GM21528 (cell line): ENCODE results near the gene GRP.

Experiments
- ATAC-seq: cut with Tn5 transposase; IDR thresholded peaks from one replicate; pipeline ENCODE4 v1.9.1; 2021; ENCODE audit warnings: mild to moderate bottlenecking, moderate library complexity; ENCODE audit not compliant: unreplicated experiment, low FRiP score

The GRP gene

GRCh38 chr18:59266886-59267502, 47.0 kb downstream of the GRP start:
- no peak for ATAC-seq

- ATAC-seq = no peak
Observed at GRCh38 chr18:59267503-59268126, 47.7 kb downstream of the GRP start.

GRCh38 chr18:59268127-59268720, 48.3 kb downstream of the GRP start:
- no peak for ATAC-seq

- no peak for ATAC-seq
Observed at GRCh38 chr18:59268721-59269562, 49.0 kb downstream of the GRP start.

- no peak for ATAC-seq
Observed at GRCh38 chr18:59269563-59270119, 49.7 kb downstream of the GRP start.

- no peak for ATAC-seq
Observed at GRCh38 chr18:59270689-59271257, 50.8 kb downstream of the GRP start.

- ATAC-seq = no peak
Observed at GRCh38 chr18:59271606-59272220, 51.8 kb downstream of the GRP start.

GRCh38 chr18:59272221-59272888, 52.4 kb downstream of the GRP start:
- no peak for ATAC-seq

- ATAC-seq = no peak
Observed at GRCh38 chr18:59272891-59273758, 53.2 kb downstream of the GRP start, which contains the start of gene RAX. Gene RAX, minus strand, starts transcription at chr18:59273454. Its CDS starts 248 bp downstream, at chr18:59273206.

GRCh38 chr18:59273759-59274532, 54.0 kb downstream of the GRP start:
- ATAC-seq = no peak

GRCh38 chr18:59274533-59274928, 54.6 kb downstream of the GRP start:
- no peak for ATAC-seq

- ATAC-seq = no peak
Observed at GRCh38 chr18:59275406-59275949, 55.5 kb downstream of the GRP start.

GRCh38 chr18:59276047-59276446, 56.1 kb downstream of the GRP start:
- ATAC-seq = no peak

GRCh38 chr18:59278793-59279192, 58.8 kb downstream of the GRP start:
- ATAC-seq = no peak

GRCh38 chr18:59279193-59279592, 59.2 kb downstream of the GRP start:
- no peak for ATAC-seq

- no peak for ATAC-seq
Observed at GRCh38 chr18:59279722-59280121, 59.8 kb downstream of the GRP start.
